Astrocyte (in vitro differentiated cells and primary cell): ENCODE results near the gene CHN2.

ENCODE experiments used
- CTCF ChIP-seq: IDR thresholded peaks from 2 replicates; pipeline ENCODE4 v1.5.1; 2011; ENCODE audit warnings: low read depth, mild to moderate bottlenecking, inconsistent platforms, low read length, moderate library complexity; ENCODE audit not compliant: insufficient read depth
- EZH2 ChIP-seq: IDR thresholded peaks from 2 replicates; pipeline ENCODE4 v1.6.1; 2012; ENCODE audit warnings: mild to moderate bottlenecking, low read length, inconsistent platforms; ENCODE audit not compliant: insufficient read depth

GRCh38 chr7:29480451-29480850 lies 285.9 kb downstream of the CHN2 start:
- TF ChIP-seq CTCF = no peak
- no peak for TF ChIP-seq EZH2
